HG03354 (cell line): ENCODE results near the gene ZNF575.

ENCODE experiments used
- ATAC-seq: cut with Tn5 transposase; IDR thresholded peaks from one replicate; pipeline ENCODE4 v1.9.1; 2021; ENCODE audit warnings: mild to moderate bottlenecking; ENCODE audit not compliant: unreplicated experiment, poor library complexity, severe bottlenecking

Gene ZNF575

GRCh38 chr19:43532962-43533545 is at the start of gene ZNF575:
Gene ZNF575, plus strand, starts transcription at chr19:43533188. Its CDS starts 1,235 bp downstream, at chr19:43534423.
- peak; percentile 60 for ATAC-seq

DNA sequence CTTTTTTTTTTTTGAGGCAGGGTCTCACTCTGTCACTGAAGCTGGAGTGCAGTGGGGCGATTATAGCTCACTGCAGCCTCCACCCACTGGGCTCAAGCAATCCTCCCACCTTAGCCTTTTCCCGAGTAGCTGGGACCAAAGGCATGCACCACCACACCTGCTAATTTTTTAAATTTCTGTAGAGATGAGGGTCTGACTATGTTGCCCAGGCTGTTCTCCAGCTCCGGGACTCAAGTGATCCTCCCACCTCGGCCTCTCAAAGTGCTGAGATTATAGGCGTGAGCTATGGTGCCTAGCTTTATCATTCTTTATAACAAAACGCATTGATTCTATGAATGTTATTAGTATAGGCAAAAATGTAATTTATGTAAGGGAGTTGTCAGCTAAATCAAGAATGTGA is 49.7 kb upstream of the ZNF575 start:
- no peak for ATAC-seq

DNA sequence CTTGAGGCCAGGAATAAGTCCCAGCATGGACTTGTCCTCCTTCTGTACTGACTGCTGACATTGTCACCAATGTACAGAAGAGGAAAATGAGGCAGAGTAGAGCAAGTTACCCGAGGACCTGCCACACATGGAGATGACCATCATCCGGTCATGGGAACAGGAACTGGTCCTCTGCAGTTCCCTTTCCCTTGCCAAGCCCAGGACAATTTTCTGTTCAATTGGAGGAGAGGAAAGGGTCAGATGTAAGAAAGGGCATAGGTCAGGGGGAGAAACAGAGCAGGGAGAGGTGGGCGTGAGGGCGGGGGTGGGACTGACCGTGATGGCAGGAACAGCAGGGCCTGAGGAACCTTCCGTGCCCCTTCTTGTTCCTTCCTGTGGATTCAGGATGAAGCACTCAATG is 47.0 kb upstream of the ZNF575 start:
- ATAC-seq: no peak

DNA sequence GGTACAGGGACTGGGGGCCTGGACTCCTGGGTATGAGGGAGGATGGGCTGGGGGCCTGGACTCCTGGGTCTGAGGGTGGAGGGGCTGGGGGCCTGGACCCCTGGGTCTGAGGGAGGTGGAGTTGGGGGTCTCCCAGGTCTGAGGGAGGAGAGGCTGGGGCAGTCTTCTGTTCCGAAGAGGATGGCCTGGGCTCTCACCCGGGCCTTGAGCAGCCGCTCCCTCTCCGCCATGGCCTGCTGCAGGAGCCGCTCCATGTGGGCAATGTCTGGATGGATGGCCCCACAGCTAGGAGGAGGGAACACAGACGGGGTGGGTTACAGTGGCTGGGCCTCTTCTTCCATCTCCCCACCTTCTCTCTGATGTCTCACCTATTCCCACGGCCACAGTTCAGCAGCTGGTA is 46.6 kb upstream of the ZNF575 start:
- ATAC-seq: no peak

GRCh38 chr19:43488179-43488578 is 44.8 kb upstream of the ZNF575 start:
- no peak for ATAC-seq

- ATAC-seq: no peak
These were observed 43.7 kb upstream of the ZNF575 start for GRCh38 chr19:43489310-43489709.

GRCh38 chr19:43489979-43490599 is 42.9 kb upstream of the ZNF575 start:
- no peak for ATAC-seq

DNA sequence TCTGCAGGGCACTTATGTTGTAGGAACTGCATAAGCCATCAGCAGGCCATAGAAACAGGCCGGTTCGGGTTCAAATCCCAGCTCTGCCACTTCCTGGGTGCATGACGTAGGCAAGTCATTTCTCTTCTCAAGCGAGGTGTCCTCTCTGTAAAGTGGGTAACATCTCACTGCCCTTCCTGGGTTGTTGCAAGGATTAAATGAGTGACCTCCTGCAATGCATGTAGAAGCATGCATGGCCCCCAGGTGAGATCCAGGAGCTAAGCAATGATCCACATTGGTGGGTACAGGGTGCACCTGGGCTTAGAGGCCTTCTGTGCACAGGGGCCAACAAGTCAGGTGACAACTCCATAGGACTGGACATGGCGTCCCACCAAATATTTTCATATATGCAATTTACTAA is 42.2 kb upstream of the ZNF575 start:
- no peak for ATAC-seq

DNA sequence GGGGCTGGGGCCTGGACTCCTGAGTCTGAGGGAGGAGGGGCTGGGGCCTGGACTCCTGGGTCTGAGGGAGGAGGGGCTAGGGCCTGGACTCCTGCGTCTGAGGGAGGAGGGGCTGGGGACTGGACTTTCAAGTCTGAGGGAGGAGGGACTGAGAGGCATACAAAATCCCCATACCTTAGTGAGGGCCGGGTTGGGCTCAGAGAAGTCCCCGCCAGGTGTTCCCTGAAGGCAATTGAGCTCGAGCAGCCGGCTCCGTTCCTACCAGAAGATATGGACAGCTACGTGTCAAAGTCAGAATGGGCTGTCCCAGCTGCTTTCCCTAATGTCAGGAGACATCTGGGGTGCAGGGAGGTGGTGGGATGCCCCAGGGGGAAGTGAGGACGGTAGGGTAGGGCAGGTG is 37.9 kb upstream of the ZNF575 start:
- ATAC-seq: no peak

DNA sequence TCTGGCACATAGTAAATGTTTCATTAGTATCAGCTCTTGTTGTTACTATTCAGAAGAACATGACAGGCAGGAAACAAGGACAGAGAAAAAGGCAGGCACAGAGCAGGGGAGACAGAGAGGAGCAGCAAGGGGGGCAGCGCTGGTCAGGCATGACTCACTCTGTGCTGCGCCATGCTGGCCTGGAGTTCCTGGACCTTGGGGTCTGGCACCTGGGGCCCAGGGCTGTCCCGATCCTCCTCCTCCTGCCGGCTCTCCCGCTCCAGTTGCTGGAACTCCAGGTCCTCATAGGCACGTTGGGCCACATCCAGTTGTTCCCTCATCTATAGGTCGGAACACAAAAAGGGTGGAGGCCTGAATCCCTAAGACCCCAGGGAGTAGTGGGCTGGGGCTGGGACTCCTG is 36.0 kb upstream of the ZNF575 start:
- no peak for ATAC-seq

- ATAC-seq: no peak
These were observed 34.6 kb upstream of the ZNF575 start for GRCh38 chr19:43498233-43498842.

- ATAC-seq: no peak
These were observed 33.9 kb upstream of the ZNF575 start for GRCh38 chr19:43499042-43499441.

- ATAC-seq: no peak
These were observed 31.1 kb upstream of the ZNF575 start for GRCh38 chr19:43501661-43502418.

DNA sequence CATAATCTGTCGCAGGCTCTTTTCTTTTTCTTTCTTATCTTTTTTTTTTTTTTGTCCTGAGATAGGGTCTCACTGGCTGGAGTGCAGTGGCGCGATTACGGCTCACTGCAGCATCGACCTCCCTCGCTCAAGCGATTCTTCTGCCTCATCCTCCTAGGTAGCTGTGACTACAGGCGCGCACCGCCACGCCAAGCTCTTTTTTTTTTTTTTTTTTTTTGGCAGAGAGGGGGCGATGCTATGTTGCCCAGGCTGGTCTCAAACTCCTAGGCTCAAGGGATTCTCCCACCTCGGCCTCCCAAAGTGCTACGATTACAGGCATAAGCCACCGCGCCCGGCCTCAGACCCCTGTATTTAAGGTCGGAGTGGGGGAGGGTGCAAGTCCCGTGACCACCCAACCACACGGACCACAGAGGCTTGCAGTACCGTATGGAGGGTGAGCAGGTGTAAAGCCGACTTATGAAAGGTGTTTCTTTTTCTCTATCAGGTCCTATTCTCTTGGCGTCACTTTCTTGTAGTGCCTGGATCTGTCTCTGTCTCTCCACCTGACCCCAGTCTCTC is 30.5 kb upstream of the ZNF575 start:
- ATAC-seq: no peak

DNA sequence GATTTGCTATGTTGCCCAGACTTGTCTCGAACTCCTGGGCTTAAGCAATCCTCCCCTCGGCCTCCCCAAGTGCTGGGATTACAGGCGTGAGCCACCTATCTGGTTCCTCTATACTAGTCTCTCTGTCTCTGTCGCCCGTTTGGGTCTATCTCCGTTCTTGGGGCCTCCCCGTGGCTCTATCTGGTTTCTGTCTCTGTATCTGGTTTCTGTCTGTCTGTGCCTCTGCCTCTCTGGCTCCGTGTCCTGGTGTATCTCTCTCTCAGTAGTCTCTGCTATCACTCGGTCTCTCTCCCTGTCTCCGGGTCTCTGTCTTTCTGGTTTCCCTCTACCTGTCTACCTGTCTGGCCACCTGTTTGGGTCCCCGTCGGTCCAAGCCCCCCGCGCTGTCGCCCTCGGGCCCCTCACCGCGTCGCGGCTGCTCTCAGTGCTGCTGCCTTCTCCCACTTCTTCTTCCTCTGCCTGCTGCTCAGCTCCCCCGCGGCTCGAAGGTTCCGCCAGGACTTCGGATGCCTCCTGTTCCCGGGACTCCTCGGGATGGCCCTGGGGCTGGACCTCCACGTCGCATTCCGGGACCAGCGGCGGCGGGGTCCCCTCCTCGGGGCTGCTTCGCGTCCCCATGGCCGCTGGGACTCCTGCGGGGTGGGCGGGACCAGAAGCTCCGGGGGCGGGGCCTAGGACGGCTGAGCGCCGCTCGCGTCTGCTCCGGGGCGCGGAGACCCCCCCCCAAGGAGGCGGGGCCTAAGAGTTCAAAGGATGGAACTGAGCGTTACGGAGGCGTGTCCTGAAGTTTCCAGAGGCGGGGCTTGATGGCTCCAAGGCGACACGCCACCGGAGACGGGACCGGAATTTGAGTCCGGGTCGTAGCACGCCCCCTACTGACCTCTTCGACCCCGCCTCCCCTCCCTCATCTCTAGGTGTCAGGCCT is 29.2 kb upstream of the ZNF575 start:
- peak; percentile 86 for ATAC-seq

DNA sequence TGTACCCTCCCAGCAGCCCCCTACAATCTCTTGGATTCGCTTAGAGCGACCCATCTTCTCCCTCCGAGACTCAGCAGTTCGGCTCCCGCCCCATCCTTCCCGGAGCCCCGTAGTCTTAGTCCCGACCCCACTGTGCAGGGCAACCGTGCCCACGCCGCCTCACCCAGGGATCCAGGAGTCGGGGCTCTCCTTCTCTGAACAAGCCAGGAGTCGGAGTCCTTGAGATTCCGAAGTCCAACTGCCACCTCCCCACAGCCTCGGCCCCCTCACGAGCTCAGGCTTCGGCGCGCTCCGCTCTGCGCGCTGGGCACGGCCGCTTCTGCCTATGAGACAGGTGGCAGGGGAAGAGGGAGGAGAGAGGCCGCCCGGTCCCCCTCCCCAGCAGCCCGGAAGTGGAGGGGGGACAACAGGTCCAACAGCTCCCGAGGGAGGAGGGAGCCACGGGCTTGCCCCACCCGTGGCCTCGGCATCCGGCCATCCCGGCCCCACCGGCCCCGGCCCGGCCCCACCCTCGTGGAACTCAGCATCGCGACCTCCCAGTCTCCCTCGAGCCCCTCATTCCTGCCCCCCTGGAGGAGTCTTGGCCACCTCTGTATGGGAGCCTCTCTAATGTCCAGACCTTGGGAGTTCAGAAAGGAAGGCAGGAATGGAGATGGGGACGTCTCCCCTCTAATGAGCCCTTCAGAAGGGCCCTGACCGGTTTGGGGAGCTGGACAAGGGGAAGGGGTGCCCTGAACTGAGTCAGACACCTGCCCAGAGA is 28.4 kb upstream of the ZNF575 start, which contains the start of gene PHLDB3:
Gene PHLDB3 (minus strand): TSS at position 321 of the 760 bp plus-strand sequence. CDS start 628 bp downstream, outside the sequence.
- ATAC-seq: peak; percentile 29

- no peak for ATAC-seq
These were observed 27.9 kb upstream of the ZNF575 start for GRCh38 chr19:43505186-43505456.

DNA sequence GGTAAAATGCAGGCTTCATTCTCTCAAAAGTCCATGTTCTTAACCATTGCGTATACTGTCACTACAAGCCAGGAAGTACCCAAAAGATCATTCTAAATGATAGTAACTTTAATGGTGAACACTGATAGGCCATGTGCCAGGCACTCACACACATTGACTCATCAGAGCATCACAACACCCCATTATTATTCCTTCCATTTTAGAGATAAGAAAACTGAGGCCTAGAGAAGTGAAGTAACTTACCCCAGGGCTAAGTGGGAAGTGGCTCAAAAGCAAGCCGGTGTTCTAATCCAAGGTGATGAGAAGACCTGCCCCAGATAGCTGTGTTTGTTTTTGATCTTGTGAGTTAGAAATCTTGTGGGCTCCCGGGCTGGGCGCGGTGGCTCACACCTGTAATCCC is 27.0 kb upstream of the ZNF575 start:
- ATAC-seq: no peak

- ATAC-seq: no peak
These were observed 26.4 kb upstream of the ZNF575 start for GRCh38 chr19:43506629-43507028.
